ENCODE data around the gene MED27.

The MED27 gene

DNA sequence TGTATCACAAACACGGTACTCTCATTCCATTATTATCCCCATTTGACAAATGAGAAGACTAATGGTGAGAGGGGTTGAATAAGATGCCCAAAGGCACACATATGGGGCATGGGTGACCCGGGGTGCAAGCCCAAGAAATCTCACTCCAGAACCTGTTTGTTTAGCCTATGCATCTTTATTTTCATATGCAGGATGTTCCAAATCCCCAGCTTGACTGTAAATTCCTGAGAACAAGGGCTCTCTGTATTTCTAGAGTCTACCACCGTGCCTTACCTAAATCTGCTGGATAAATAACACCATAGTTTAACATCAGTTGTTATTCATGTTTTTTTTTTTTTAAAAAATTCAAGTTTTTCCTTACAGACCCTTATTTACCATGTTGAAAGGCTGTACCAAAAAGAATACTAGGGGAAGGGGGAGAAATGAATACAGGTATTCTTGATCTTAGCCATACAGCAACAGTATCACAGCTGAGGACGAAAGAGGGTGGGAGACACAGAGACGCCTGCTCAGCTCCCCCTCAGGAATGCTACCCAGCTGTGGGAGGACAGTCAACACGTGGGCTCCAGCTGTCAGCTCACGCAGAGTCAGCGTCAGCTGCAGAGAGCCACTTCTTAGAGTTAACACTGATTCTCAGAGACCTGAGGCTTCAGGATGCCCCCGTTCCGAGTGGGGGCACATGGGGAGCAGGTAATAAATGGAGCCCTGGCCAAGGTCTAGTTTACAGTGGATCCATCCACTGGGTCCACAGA, 86.6 kb downstream of the MED27 start:
- DNase-seq = no peak

DNA sequence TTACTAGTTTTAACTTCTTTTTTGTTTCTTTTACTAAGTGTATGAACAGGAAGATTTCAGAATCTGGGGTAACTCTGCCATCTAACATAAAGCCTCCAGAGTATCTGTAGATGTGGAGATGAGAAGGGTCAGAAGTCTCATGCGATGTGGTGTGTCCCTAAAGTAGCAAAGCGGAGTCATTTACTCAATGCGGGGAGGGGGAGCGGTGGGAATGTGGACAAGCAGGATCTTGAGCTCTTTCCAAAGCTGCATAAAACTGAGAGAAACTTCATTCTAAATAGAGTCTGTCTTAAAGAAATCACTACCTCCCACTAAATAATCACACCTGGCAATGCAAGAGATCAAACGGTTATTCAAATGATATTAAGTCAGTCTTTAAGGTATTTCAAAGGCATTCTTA, 92.4 kb downstream of the MED27 start:
- no peak for DNase-seq

DNA sequence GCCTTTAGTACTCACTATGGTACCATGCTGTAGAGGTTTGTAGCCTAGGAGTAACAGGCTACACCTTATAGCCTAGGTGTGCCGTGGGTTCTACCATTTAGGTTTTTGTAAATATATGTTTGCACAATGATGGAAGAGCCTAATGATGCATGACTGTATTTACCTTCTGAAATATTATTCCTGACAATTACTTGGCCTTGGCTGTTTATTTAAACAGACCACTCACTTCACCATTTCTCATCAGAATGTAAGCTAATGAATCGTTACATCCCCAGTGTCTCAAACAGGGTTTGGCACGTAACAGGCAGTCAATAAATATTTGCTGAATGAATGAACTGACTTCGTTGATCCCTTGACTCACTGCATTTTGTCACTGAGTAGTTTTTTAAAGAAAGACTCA, 93.1 kb downstream of the MED27 start:
- DNase-seq = no peak

- no peak for DNase-seq
These were observed 93.6 kb downstream of the MED27 start for GRCh38 chr9:131986089-131986488.

DNA sequence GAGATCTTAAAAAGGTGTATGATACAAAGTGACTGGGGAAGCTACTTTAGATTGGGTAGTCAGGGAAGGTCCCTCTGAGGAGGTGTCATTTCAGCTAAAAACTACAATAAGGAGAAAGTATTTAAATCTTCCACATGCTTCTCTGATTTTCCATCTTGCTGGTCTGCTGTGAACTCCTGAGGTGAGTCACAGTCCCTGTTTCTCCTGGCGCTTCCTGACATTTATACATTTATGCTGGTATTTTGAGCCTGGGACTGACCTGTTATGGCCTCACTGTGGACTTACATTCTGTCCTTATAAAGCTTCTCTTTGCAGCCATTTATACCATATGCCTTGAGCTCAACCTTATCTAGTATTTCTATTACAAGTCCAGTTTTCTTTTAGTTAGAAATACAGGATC, 95.1 kb downstream of the MED27 start:
- no peak for DNase-seq

DNA sequence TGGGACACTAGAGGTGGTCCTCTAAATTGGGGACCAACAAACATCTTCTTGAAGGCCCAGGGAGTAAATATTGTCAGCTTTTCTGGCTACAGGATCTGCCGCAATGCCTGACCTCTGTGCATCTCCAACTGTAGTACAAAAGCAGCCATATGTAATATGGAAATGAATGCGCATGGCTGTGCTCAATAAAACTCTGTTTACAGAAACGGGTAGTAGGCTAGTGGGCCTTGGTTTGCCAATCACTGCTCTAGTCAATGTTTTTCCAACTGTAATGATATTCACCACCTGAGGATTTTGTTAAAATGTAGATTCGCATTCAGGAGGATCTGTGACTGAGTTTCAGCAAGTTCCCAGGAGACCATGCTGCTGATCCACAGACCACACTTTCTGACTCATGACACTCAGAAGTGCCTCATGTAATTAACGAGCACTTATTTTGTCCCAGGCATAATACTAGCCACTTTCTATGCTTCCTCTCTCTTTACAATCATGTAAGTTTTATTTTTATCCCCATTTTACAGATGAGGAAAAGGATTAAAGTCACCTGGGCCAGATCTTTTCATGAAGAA, 96.9 kb downstream of the MED27 start:
- no peak for DNase-seq

- no peak for DNase-seq
These were observed 97.6 kb downstream of the MED27 start for GRCh38 chr9:131982102-131982501.

DNA sequence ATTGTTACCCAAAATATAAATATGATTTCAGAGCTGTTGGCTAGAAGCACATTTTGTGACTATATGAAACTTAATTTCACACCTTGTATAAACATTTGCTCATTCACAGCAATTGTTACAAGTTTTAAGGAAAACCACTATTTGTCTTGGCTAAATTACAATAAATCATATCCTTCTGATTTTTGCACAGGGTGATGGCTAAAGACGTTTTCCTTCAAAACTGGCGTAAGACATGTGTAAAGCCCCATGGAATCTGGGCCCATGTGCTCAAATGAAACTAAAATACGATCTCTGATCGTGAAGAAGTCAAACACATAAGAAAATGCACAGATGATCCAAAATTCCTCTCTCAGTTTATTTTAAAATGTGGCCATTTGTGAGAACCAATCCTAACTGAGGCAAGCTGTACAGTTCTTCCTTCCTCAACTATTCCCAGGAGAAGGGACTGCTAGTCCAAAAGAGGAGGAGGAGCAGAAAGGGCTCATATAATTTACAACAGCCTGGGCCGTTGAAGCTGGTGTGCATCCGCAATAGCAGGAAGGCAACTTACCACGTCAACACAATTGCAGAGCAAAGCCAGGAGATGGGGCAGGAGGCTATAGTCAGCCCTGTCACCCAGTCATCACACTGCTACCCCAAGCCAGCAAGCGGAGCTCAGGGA, 98.4 kb downstream of the MED27 start:
- no peak for DNase-seq

GRCh38 chr9:131980267-131981016, 99.2 kb downstream of the MED27 start:
- no peak for DNase-seq

DNA sequence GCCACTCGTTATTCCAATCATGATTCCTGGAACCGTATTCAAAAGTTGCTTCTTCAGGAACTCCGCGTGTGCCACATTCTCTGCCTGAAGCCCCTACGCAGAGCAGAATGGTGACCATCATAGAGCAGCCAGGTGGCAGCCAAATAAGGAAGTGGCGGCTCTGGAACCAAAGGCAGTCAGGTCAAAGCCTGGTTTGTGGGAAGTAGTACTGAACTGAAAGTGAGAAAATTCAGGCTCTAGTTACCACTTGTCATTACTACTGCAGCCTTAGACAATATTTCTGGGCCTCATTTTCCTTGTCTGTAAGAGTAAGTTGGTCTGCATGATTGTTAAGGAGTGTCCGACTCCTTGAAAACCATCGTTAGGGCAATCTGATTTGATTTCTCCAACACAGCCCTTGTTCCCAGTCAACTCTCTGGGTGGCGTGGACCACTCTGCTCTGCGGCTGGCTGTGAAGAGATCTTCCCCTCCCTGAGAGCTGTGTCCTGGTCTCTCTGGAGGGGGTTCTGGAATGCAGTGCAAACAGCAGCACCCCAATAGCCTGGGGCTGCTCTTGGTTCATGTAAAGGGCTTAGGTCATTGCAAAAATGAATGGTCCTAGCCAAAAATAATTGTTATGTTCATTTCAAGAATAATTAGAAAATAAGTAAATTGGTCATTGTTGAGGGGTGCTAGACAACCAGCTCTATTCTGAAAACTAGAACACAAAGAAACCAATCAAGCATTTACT, 102.4 kb downstream of the MED27 start:
- no peak for DNase-seq

GRCh38 chr9:131976157-131977108, 103.2 kb downstream of the MED27 start:
- DNase-seq = no peak

DNA sequence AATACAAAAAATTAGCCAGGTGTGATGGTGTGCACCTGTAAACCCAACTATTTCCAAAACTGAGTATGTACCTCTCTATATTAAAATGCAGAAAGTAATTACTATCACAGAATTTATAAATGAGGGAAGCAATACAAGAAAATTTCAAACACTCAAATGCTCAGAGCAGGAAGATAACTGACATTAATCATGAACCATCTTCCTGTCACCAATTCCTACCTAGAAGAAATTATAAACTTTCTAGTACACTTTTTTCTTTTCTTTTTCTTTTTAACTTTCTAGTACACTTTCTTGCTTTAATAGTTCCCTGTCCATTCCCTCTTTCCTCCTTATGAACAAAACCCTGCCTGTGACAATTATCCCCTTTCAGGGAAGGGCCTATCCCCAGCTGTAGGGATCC, 106.8 kb downstream of the MED27 start:
- no peak for DNase-seq

DNA sequence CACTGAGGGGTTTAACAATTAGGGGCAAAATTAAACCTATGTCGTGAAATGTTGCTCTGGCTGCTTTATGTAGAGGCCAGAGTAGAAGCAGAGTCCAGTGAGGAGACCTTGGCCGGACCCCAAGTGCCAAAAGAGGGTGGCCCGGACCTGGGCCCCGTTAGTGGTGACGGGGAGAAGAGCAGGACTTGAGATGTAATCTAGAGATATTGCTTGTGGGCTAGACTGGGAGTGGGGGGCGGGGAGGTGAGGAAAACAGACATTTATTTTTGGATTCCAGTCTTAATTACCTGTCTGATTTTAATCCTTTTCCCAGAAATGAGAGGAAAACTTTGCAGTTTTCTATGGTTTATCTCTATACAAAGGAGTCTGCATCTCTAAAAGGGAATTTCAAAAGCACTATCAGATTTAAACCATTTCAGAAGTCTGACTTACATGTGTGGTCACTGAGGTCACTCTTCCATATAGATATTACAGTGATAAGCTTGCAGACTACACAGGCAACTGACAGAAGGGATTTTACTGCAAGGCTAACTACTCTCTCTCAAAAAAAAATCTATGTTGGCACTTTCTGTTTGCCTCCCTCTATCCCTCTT, 108.1 kb downstream of the MED27 start:
- no peak for DNase-seq

- DNase-seq = no peak
These were observed 110.1 kb downstream of the MED27 start for GRCh38 chr9:131969469-131969989.

GRCh38 chr9:131968632-131969031, 111.0 kb downstream of the MED27 start:
- no peak for DNase-seq

GRCh38 chr9:131965841-131966240, 113.8 kb downstream of the MED27 start:
- no peak for DNase-seq

- DNase-seq = no peak
These were observed 114.6 kb downstream of the MED27 start for GRCh38 chr9:131965103-131965502.

GRCh38 chr9:131963072-131964030, 116.3 kb downstream of the MED27 start:
- DNase-seq = no peak

DNA sequence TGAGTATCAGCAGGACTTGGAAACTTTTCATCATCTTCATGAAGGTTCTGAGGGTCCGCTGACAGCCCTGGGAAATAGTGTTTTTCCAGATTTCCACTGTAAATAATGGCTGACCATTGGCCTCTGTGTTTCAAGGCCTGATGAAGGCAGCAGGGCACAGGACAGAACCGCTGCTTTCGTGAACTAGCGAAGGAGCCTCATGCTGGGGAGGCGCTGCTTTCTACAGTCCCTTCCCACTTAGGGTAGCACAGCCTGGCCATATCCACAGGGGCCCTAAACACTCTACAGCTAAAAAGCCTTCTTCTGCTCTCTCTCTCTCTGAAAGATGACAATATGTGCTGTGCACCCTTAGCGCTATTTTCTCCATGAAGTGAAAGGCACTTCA, 118.2 kb downstream of the MED27 start:
- DNase-seq = no peak
